ENCODE data around the gene ABCD3. TPM values are rescaled to one million over a fixed set of nuclear protein-coding genes. Genes with fewer than 3 reads are reported as not detected.
A peak's percentile ranks its signal among the peaks of the same experiment; 100 is the strongest.

The ABCD3 gene
- total and polyA plus RNA-seq, 7 experiments from 2014 or later: 18.0 to 31.2 (median 24.4) TPM

DNA sequence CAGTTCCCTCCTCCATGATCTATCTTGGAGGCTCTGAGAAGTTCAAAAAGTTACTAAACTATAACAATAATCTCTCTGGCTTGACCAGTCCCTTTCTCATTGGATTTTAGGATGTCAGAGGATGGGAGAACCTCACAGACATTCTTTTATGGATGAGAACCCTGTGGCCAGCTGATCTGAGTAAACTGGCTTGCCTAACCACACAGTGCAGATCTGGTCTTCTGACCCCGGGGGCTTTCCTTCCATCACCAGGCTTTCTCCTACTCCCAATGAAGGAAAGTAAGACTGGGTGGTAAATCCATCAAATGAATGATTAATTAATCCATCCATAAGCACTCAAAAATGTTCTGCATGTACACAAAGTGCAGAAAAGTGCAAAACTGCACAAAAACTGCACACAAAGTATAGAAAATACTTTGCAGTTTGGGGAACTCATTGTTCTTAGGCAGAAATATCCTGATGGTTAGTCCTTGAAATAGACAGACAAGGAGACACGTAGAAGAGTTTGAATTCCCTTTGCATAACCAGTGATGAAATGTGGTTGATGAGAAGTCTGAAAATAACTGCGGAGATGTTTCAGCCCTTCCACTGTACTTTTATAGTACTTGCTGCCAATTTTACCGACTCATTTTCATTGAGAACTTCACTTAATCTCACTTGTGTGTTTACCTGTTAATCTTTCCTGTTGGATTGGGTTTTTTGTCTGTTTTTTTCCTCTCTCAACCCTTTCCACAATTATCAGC is 125.9 kb downstream of the ABCD3 start:
- Mint-ChIP-seq H3K9me3 (peaks cover 0 to 2% (median 0%) of the 10 kb centered on the region in 11 donors), H3K27me3 (peaks cover 56 to 78% (median 66%) of the 10 kb centered on the region in 5 donors), H3K36me3 (no peaks in the 10 kb centered on the region), H3K4me3 (peak overlapping the region in 1 of 10 donors; percentile 42), H3K4me1 (peaks cover 6 to 23% (median 11%) of the 10 kb centered on the region in 7 donors), H3K27ac (no peak overlapping the region)
- no peak overlapping the region for H3K4me3 ChIP-seq (ENCODE audit: low read length)
- ATAC-seq (no peak), DNase-seq (no peak)
- H3K27ac ChIP-seq (ENCODE audit: low read depth, low read length): no peak overlapping the region
- no peaks in the 10 kb centered on the region for H3K9me3 ChIP-seq (ENCODE audit: control insufficient read depth in 2 of 3, low read length in 3 of 3)
- POLR2A ChIA-PET: no interaction called here
- H3K27me3 ChIP-seq (ENCODE audit: control insufficient read depth in 2 of 2, insufficient read depth in 2 of 2, low read length in 2 of 2): peaks cover 0 to 4% of the 10 kb centered on the region in 2 donors
- intact Hi-C loops (cut with micrococcal nuclease): no loop called here
- H3K36me3 ChIP-seq (ENCODE audit: control insufficient read depth in 2 of 3, insufficient read depth in 3 of 3, low read length in 3 of 3): no peaks in the 10 kb centered on the region
- peaks cover 0 to 5% of the 10 kb centered on the region in 2 donors for H3K4me1 ChIP-seq (ENCODE audit: control insufficient read depth in 2 of 2, insufficient read depth in 2 of 2, low read length in 2 of 2)
- CTCF ChIA-PET: no interaction called here

DNA sequence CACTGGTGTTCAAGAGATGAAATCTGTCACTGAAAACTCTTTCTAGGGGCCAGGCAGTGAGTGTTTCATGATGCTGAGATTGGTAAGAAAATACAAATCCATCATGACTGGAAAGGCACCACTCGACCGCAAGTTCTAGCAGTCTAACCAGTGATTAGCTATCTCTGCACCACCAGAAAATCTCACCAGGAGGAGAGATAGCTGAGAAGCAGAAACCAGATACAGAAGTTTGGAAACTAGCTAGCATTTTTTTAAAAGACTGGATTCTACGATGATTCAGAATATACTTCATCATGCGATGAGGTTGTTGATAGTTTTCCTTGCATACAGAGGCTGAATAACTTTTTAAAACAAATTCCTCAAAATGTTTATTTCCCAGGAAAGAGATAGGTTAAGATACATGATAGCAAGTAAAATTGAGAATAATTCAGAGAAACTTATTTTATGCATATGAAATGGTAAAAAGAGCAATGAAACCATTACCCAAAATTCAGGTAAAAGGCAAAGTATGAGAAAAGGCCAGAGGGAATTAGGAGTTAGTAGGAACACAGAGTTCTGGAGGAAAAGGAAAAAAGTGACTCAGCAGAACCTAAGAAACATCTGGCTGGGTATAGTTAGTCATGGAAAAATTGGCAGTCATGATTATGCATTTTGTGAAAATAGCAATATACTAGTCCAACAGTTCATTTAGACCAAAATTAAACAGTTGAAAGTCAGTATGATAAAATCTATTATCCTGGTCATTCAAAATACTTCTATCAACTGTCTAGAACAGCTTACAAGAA is 126.7 kb downstream of the ABCD3 start:
- ChIA-PET POLR2A (no interaction called here), CTCF (no interaction called here)
- H3K9me3 Mint-ChIP-seq: peaks cover 0 to 2% (median 0%) of the 10 kb centered on the region in 11 donors

GRCh38 chr1:94549706-94550105 is 131.5 kb downstream of the ABCD3 start:
- ATAC-seq (no peak), DNase-seq (no peak)
- Mint-ChIP-seq H3K9me3 (no peaks in the 10 kb centered on the region), H3K4me1 (no peaks in the 10 kb centered on the region), H3K27me3 (peaks cover 24 to 41% (median 32%) of the 10 kb centered on the region in 5 donors), H3K27ac (no peak overlapping the region), H3K36me3 (no peaks in the 10 kb centered on the region), H3K4me3 (no peak overlapping the region)
- H3K36me3 ChIP-seq (ENCODE audit: control insufficient read depth in 2 of 3, insufficient read depth in 3 of 3, low read length in 3 of 3): no peaks in the 10 kb centered on the region
- POLR2A ChIA-PET: no interaction called here
- no peaks in the 10 kb centered on the region for H3K27me3 ChIP-seq (ENCODE audit: control insufficient read depth in 2 of 2, insufficient read depth in 2 of 2, low read length in 2 of 2)
- no peaks in the 10 kb centered on the region for H3K9me3 ChIP-seq (ENCODE audit: control insufficient read depth in 2 of 3, low read length in 3 of 3)
- H3K27ac ChIP-seq (ENCODE audit: low read depth, low read length): no peak overlapping the region
- no peak overlapping the region for H3K4me3 ChIP-seq (ENCODE audit: low read length)
- CTCF ChIA-PET: no interaction called here
- no peaks in the 10 kb centered on the region for H3K4me1 ChIP-seq (ENCODE audit: control insufficient read depth in 2 of 2, insufficient read depth in 2 of 2, low read length in 2 of 2)
- intact Hi-C loops (cut with micrococcal nuclease): no loop called here

More for the DNA sequence above, 126.7 kb downstream of the ABCD3 start:
- intact Hi-C loops (cut with micrococcal nuclease): no loop called here
- Mint-ChIP-seq H3K4me1 (peaks cover 6 to 23% (median 11%) of the 10 kb centered on the region in 7 donors), H3K27me3 (peaks cover 51 to 72% (median 61%) of the 10 kb centered on the region in 5 donors), H3K27ac (no peak overlapping the region), H3K36me3 (no peaks in the 10 kb centered on the region), H3K4me3 (no peak overlapping the region)
- Histone ChIP-seq H3K27ac (ENCODE audit: low read depth, low read length) (no peak overlapping the region), H3K9me3 (ENCODE audit: control insufficient read depth in 2 of 3, low read length in 3 of 3) (no peaks in the 10 kb centered on the region), H3K4me1 (ENCODE audit: control insufficient read depth in 2 of 2, insufficient read depth in 2 of 2, low read length in 2 of 2) (peaks cover 0 to 5% of the 10 kb centered on the region in 2 donors), H3K27me3 (ENCODE audit: control insufficient read depth in 2 of 2, insufficient read depth in 2 of 2, low read length in 2 of 2) (peaks cover 0 to 4% of the 10 kb centered on the region in 2 donors), H3K4me3 (ENCODE audit: low read length) (no peak overlapping the region), H3K36me3 (ENCODE audit: control insufficient read depth in 2 of 3, insufficient read depth in 3 of 3, low read length in 3 of 3) (no peaks in the 10 kb centered on the region)
- DNase-seq (no peak), ATAC-seq (no peak)

DNA sequence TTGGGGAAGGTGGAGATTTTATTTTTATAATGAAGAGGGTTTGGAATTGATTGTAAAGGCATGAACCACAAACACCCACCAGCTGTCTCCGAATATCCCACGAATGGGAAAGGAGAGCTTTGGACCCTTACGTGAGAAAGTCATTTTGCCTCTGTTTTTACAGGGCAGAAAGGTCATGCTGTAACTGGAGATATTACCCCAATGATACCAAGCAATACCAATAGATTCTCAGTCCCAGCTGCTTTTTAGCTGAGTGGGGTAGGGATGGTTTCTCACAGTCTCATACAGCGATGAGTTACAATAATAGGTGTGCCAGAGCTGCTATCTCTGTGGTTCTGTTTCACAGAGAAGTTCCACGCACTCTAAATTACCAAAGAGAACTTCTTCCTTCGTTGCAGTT is 132.2 kb downstream of the ABCD3 start:
- Mint-ChIP-seq H3K36me3 (no peaks in the 10 kb centered on the region), H3K27me3 (peaks cover 26 to 41% (median 27%) of the 10 kb centered on the region in 5 donors), H3K4me3 (no peak overlapping the region), H3K4me1 (no peaks in the 10 kb centered on the region), H3K27ac (no peak overlapping the region), H3K9me3 (no peaks in the 10 kb centered on the region)
- no peaks in the 10 kb centered on the region for H3K36me3 ChIP-seq (ENCODE audit: control insufficient read depth in 2 of 3, insufficient read depth in 3 of 3, low read length in 3 of 3)
- ChIA-PET CTCF (no interaction called here), POLR2A (no interaction called here)
- H3K27me3 ChIP-seq (ENCODE audit: control insufficient read depth in 2 of 2, insufficient read depth in 2 of 2, low read length in 2 of 2): no peaks in the 10 kb centered on the region
- intact Hi-C loops (cut with micrococcal nuclease): no loop called here
- H3K4me1 ChIP-seq (ENCODE audit: control insufficient read depth in 2 of 2, insufficient read depth in 2 of 2, low read length in 2 of 2): no peaks in the 10 kb centered on the region
- no peak overlapping the region for H3K27ac ChIP-seq (ENCODE audit: low read depth, low read length)
- H3K9me3 ChIP-seq (ENCODE audit: control insufficient read depth in 2 of 3, low read length in 3 of 3): no peaks in the 10 kb centered on the region
- DNase-seq (no peak), ATAC-seq (no peak)
- H3K4me3 ChIP-seq (ENCODE audit: low read length): no peak overlapping the region

GRCh38 chr1:94550800-94551241 is 132.6 kb downstream of the ABCD3 start:
- DNase-seq: no peak
- ChIA-PET CTCF (no interaction called here), POLR2A (no interaction called here)
- Histone ChIP-seq H3K36me3 (ENCODE audit: control insufficient read depth in 2 of 3, insufficient read depth in 3 of 3, low read length in 3 of 3) (no peaks in the 10 kb centered on the region), H3K27ac (ENCODE audit: low read depth, low read length) (no peak overlapping the region), H3K4me3 (ENCODE audit: low read length) (no peak overlapping the region), H3K4me1 (ENCODE audit: control insufficient read depth in 2 of 2, insufficient read depth in 2 of 2, low read length in 2 of 2) (no peaks in the 10 kb centered on the region), H3K9me3 (ENCODE audit: control insufficient read depth in 2 of 3, low read length in 3 of 3) (no peaks in the 10 kb centered on the region), H3K27me3 (ENCODE audit: control insufficient read depth in 2 of 2, insufficient read depth in 2 of 2, low read length in 2 of 2) (no peaks in the 10 kb centered on the region)
- H3K27ac Mint-ChIP-seq: no peak overlapping the region
- intact Hi-C loops (cut with micrococcal nuclease): no loop called here
- H3K4me1 Mint-ChIP-seq: no peaks in the 10 kb centered on the region
- H3K9me3 Mint-ChIP-seq: no peaks in the 10 kb centered on the region
- peaks cover 25 to 42% (median 26%) of the 10 kb centered on the region in 5 donors for H3K27me3 Mint-ChIP-seq
- no peak overlapping the region for H3K4me3 Mint-ChIP-seq
- ATAC-seq: no peak
- no peaks in the 10 kb centered on the region for H3K36me3 Mint-ChIP-seq

- Histone ChIP-seq H3K4me1 (ENCODE audit: control insufficient read depth in 2 of 2, insufficient read depth in 2 of 2, low read length in 2 of 2) (no peaks in the 10 kb centered on the region), H3K9me3 (ENCODE audit: control insufficient read depth in 2 of 3, low read length in 3 of 3) (no peaks in the 10 kb centered on the region), H3K27ac (ENCODE audit: low read depth, low read length) (no peak overlapping the region), H3K36me3 (ENCODE audit: control insufficient read depth in 2 of 3, insufficient read depth in 3 of 3, low read length in 3 of 3) (no peaks in the 10 kb centered on the region), H3K27me3 (ENCODE audit: control insufficient read depth in 2 of 2, insufficient read depth in 2 of 2, low read length in 2 of 2) (no peaks in the 10 kb centered on the region), H3K4me3 (ENCODE audit: low read length) (no peak overlapping the region)
- H3K4me1 Mint-ChIP-seq: no peaks in the 10 kb centered on the region
- H3K36me3 Mint-ChIP-seq: no peaks in the 10 kb centered on the region
- no peak for DNase-seq
- CTCF ChIA-PET: no interaction called here
- no peak overlapping the region for H3K27ac Mint-ChIP-seq
- intact Hi-C loops (cut with micrococcal nuclease): no loop called here
- H3K27me3 Mint-ChIP-seq: peaks cover 19 to 36% (median 22%) of the 10 kb centered on the region in 5 donors
- H3K4me3 Mint-ChIP-seq: no peak overlapping the region
- POLR2A ChIA-PET: no interaction called here
- ATAC-seq: no peak
- H3K9me3 Mint-ChIP-seq: no peaks in the 10 kb centered on the region
Observed at GRCh38 chr1:94551449-94551848, 133.3 kb downstream of the ABCD3 start.
